Neural progenitor cell (in vitro differentiated cells): Measurements from ENCODE around the gene PLEKHS1. TPM values are rescaled to one million over a fixed set of nuclear protein-coding genes. Genes with fewer than 3 reads are reported as not detected.

Experiments
- DNase-seq: peaks from one replicate; pipeline ENCODE4 v3.0.0-alpha.2; 2016; ENCODE audit warnings: low spot score
- H2AFZ ChIP-seq: fragments of 200-600 bp; sonication (generic); replicated peaks from 2 replicates; pipeline ENCODE4 v1.6.1; 2016; ENCODE audit warnings: antibody characterized with exemption
- H3F3A ChIP-seq: fragments of 200-600 bp; sonication (generic); 2 replicates; pipeline ENCODE4 v1.6.1; 2016; ENCODE audit warnings: antibody characterized with exemption, low read depth
- H3K27ac ChIP-seq: fragments of 200-600 bp; sonication (generic); 2 replicates; pipeline ENCODE4 v1.5.1; 2016; ENCODE audit warnings: mild to moderate bottlenecking
- H3K27me3 ChIP-seq: fragments of 200-600 bp; sonication (generic); 2 replicates; pipeline ENCODE4 v1.6.1; 2016; ENCODE audit warnings: mild to moderate bottlenecking, moderate library complexity
- H3K36me3 ChIP-seq: fragments of 200-600 bp; sonication (generic); 2 replicates; pipeline ENCODE4 v1.5.1; 2016
- H3K4me1 ChIP-seq: fragments of 200-600 bp; sonication (generic); 2 replicates; pipeline ENCODE4 v1.6.1; 2016; ENCODE audit warnings: mixed run types
- H3K4me2 ChIP-seq: fragments of 200-600 bp; sonication (generic); 2 replicates; pipeline ENCODE4 v1.6.1; 2016
- H3K4me3 ChIP-seq: fragments of 200-600 bp; sonication (generic); 2 replicates; pipeline ENCODE4 v1.5.1; 2016
- H3K79me2 ChIP-seq: fragments of 200-600 bp; sonication (generic); 2 replicates; pipeline ENCODE4 v1.6.1; 2016; ENCODE audit warnings: low read depth
- H3K9ac ChIP-seq: fragments of 200-600 bp; sonication (generic); 2 replicates; pipeline ENCODE4 v1.6.1; 2016
- H3K9me3 ChIP-seq: fragments of 200-600 bp; sonication (generic); 2 replicates; pipeline ENCODE4 v1.5.1; 2016; ENCODE audit warnings: low read depth
- H4K20me1 ChIP-seq: fragments of 200-600 bp; sonication (generic); 2 replicates; pipeline ENCODE4 v1.6.1; 2016; ENCODE audit warnings: low read depth
- H3K27ac Mint-ChIP-seq: 3 replicates; pipeline ENCODE4 v1.8.0; 2021; ENCODE audit warnings: mixed read lengths
- H3K27me3 Mint-ChIP-seq: 2 replicates; pipeline ENCODE4 v1.8.0; 2022; ENCODE audit warnings: low read depth, mild to moderate bottlenecking, inconsistent platforms, moderate library complexity, mixed read lengths; ENCODE audit not compliant: insufficient read depth
- H3K36me3 Mint-ChIP-seq: 3 replicates; pipeline ENCODE4 v1.8.0; 2021; ENCODE audit warnings: mixed read lengths
- H3K4me1 Mint-ChIP-seq: 3 replicates; pipeline ENCODE4 v1.8.0; 2021; ENCODE audit warnings: mixed read lengths
- H3K4me3 Mint-ChIP-seq: 3 replicates; pipeline ENCODE4 v1.8.0; 2021; ENCODE audit warnings: mild to moderate bottlenecking, moderate library complexity, mixed read lengths
- H3K9me3 Mint-ChIP-seq: 3 replicates; pipeline ENCODE4 v1.8.0; 2020; ENCODE audit warnings: mixed read lengths
- EZH2 ChIP-seq: fragments of 200-600 bp; sonication (generic); IDR thresholded peaks from 2 replicates; pipeline ENCODE4 v1.6.1; 2017; ENCODE audit warnings: antibody characterized with exemption, mild to moderate bottlenecking, moderate library complexity
- EZH2phosphoT487 ChIP-seq: fragments of 200-600 bp; sonication (generic); IDR thresholded peaks from 2 replicates; pipeline ENCODE4 v1.6.1; 2017; ENCODE audit warnings: antibody characterized with exemption
- total RNA-seq: library from RNA; depleted of rRNA; stranded (reverse); fragments of >200 nt; gene quantifications from 2 replicates; pipeline ENCODE4 v1.2.3, GENCODE V29; 2015; ENCODE audit warnings: low replicate concordance
- TF ChIP-seq, protein P1 (sequence below): fragments of 200-600 bp; sonication (generic); IDR thresholded peaks from 2 replicates; pipeline ENCODE4 v1.5.1; 2017; ENCODE audit warnings: antibody characterized with exemption, mild to moderate bottlenecking

PLEKHS1 gene
- total RNA-seq, 1 donor from 2014 or later: not detected

DNA sequence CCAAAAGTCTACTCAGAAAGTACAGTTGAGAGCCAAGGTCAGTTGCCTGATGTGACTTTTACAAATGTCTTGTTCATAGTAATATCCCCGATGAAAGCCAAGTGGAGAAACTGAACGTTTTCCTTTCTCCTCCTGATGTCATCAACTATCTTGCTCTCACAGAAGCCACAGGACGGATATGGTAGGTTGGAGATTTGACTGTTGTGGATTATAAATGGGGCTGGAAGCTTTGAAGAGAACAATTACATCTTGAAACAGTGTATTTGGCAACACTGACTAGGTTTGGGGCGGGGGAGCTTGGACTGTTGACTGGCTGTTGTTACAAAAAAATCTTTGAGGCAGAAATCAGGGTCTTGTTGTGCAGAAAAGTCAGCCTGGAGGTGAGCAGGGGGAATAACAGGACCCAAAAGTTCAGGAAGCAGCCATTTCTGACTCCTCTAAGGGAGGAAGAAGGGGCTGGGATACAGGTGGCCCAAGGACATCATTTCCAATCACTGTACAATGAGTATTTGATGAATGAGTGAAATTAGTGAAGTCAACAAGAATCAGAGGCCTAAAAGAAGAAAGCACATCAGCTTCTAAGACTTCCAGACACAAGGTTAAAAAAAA is 24.3 kb downstream of the PLEKHS1 start:
- Mint-ChIP-seq H3K36me3 (no peaks in the 10 kb centered on the region), H3K4me1 (no peaks in the 10 kb centered on the region), H3K4me3 (no peak overlapping the region), H3K27me3 (peaks cover 2% of the 10 kb centered on the region), H3K9me3 (no peaks in the 10 kb centered on the region), H3K27ac (no peak overlapping the region)
- Histone ChIP-seq H3K79me2 (no peaks in the 10 kb centered on the region), H2AFZ (peak overlapping the region; percentile 60), H3K36me3 (no peaks in the 10 kb centered on the region), H3K27ac (no peak overlapping the region), H3K4me1 (no peaks in the 10 kb centered on the region), H3K9me3 (no peaks in the 10 kb centered on the region), H3K4me2 (no peak overlapping the region), H3K27me3 (no peaks in the 10 kb centered on the region), H3K9ac (no peak overlapping the region), H3K4me3 (no peak overlapping the region), H3F3A (no peaks in the 10 kb centered on the region), H4K20me1 (no peaks in the 10 kb centered on the region)
- TF ChIP-seq, protein P1, sequence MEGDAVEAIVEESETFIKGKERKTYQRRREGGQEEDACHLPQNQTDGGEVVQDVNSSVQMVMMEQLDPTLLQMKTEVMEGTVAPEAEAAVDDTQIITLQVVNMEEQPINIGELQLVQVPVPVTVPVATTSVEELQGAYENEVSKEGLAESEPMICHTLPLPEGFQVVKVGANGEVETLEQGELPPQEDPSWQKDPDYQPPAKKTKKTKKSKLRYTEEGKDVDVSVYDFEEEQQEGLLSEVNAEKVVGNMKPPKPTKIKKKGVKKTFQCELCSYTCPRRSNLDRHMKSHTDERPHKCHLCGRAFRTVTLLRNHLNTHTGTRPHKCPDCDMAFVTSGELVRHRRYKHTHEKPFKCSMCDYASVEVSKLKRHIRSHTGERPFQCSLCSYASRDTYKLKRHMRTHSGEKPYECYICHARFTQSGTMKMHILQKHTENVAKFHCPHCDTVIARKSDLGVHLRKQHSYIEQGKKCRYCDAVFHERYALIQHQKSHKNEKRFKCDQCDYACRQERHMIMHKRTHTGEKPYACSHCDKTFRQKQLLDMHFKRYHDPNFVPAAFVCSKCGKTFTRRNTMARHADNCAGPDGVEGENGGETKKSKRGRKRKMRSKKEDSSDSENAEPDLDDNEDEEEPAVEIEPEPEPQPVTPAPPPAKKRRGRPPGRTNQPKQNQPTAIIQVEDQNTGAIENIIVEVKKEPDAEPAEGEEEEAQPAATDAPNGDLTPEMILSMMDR: peak; percentile 28
- TF ChIP-seq EZH2: no peak
- no peak for TF ChIP-seq EZH2phosphoT487
- DNase-seq: no peak

DNA sequence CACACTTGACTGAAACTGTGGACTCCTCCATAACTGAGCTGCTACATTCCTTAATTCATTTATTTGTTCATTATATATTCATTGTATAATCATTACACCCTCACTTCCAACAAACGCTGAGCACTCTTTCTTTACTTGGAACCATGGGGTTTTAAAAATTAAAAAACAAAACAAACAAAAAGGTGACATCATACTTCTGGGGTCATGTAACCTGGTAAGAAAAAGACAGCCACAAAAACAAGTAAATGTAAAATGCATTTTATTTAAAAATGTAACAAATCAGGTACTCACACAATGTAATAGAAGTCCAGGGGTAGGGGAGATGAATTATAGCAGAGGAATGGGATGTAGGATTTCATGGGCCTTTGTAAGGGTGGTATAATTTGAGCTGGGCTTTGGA is 25.1 kb downstream of the PLEKHS1 start:
- no peaks in the 10 kb centered on the region for H3F3A ChIP-seq
- no peaks in the 10 kb centered on the region for H3K79me2 ChIP-seq
- H3K4me3 ChIP-seq: no peak overlapping the region
- H3K9me3 Mint-ChIP-seq: no peaks in the 10 kb centered on the region
- H3K9ac ChIP-seq: no peak overlapping the region
- peaks cover 2% of the 10 kb centered on the region for H3K27me3 Mint-ChIP-seq
- no peak overlapping the region for H3K27ac Mint-ChIP-seq
- no peaks in the 10 kb centered on the region for H3K4me1 ChIP-seq
- H3K36me3 Mint-ChIP-seq: no peaks in the 10 kb centered on the region
- H3K27me3 ChIP-seq: no peaks in the 10 kb centered on the region
- DNase-seq: no peak
- TF ChIP-seq EZH2 (no peak), EZH2phosphoT487 (no peak)
- TF ChIP-seq, protein P1: no peak
- H4K20me1 ChIP-seq: no peaks in the 10 kb centered on the region
- no peaks in the 10 kb centered on the region for H3K4me1 Mint-ChIP-seq
- H3K27ac ChIP-seq: no peak overlapping the region
- no peaks in the 10 kb centered on the region for H3K36me3 ChIP-seq
- no peak overlapping the region for H2AFZ ChIP-seq
- no peak overlapping the region for H3K4me3 Mint-ChIP-seq
- no peak overlapping the region for H3K4me2 ChIP-seq
- H3K9me3 ChIP-seq: no peaks in the 10 kb centered on the region

DNA sequence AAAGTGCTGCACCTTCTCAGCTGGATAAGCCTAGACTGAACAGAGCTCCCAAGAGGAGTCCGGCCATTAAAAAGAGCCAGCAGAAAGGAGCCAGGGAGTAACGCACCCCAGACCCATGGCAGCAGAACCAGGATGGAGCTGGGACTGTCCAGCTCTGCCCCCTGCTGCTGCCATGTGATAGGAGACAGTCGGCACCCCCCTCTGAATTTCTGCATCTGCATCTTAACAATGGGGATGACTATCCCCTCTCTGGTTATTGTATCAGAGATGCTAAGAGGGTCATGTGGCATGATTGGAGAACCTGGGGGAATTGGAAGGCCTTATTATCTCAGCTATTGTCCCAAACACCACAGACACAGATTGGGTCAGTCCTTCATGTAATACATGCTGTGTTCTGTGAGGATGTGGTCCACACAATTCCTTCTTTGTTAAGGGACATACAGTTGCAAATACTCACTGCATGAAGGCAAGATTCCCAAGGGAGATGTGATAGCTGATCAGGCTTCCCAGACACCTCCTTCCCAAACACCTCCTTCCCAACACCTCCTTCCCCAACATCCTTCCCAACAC is 29.3 kb downstream of the PLEKHS1 start:
- no peak overlapping the region for H3K27ac Mint-ChIP-seq
- Histone ChIP-seq H3K4me2 (no peak overlapping the region), H4K20me1 (no peaks in the 10 kb centered on the region), H3K4me3 (no peak overlapping the region), H3K27me3 (no peaks in the 10 kb centered on the region), H3K79me2 (no peaks in the 10 kb centered on the region), H3K27ac (no peak overlapping the region), H3F3A (no peaks in the 10 kb centered on the region), H3K9ac (no peak overlapping the region), H2AFZ (no peak overlapping the region), H3K36me3 (no peaks in the 10 kb centered on the region), H3K9me3 (no peaks in the 10 kb centered on the region), H3K4me1 (no peaks in the 10 kb centered on the region)
- peaks cover 4% of the 10 kb centered on the region for H3K27me3 Mint-ChIP-seq
- peaks cover 5% of the 10 kb centered on the region for H3K9me3 Mint-ChIP-seq
- no peaks in the 10 kb centered on the region for H3K4me1 Mint-ChIP-seq
- H3K36me3 Mint-ChIP-seq: no peaks in the 10 kb centered on the region
- TF ChIP-seq EZH2: no peak
- TF ChIP-seq EZH2phosphoT487: no peak
- TF ChIP-seq, protein P1: no peak
- no peak for DNase-seq
- no peak overlapping the region for H3K4me3 Mint-ChIP-seq
